Measurements from ENCODE around the gene OPN1MW3. TPM values are rescaled to one million over a fixed set of nuclear protein-coding genes. Genes with fewer than 3 reads are reported as not detected.
A peak's percentile ranks its signal among the peaks of the same experiment; 100 is the strongest.

OPN1MW3 gene
- total RNA-seq, 2 donors from 2014 or later, result not detected

DNA sequence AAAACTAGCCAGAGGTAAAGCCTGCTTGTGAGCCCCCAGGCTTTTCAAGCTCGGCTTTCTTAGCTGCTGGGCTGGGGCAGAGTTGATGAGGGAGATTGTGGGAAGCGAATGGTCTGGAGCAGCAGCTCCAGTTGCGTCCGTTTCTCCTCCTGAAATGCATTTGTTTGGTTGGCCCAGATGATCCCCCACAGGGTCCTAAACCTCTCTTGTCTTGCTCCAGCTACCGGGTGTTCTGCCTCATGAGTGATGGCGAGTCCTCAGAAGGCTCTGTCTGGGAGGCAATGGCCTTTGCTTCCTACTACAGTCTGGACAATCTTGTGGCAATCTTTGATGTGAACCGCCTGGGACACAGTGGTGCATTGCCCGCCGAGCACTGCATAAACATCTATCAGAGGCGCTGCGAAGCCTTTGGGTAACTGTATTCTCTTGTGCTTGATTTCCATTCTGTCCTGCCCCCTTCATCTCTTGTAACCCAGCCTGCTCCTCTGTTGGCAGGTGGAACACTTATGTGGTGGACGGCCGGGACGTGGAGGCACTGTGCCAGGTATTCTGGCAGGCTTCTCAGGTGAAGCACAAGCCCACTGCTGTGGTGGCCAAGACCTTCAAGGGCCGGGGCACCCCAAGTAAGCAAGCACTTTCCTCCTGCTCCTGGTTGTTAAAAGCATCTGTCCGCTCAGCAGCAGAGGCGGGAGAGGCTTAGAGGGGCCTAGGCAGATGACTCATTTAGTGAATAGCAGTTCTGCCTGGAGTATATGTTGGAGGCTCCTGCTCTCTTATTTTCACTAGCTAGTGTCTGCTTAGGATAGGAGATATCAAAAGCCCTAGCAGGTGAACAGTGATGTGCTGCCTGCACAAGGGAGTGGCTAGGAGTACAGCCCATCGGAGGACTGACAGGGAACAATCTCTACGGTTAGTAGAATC is 53.5 kb downstream of the OPN1MW3 start:
- no peak overlapping the region for H3K4me3 ChIP-seq
- H3K36me3 ChIP-seq, result no peaks in the 10 kb centered on the region
- H3K9me3 ChIP-seq, result no peaks in the 10 kb centered on the region
- no peak for ATAC-seq (ENCODE audit: insufficient number of reproducible peaks, low FRiP score, low read depth)
- no peaks in the 10 kb centered on the region for H3K4me1 ChIP-seq (ENCODE audit: control insufficient read depth in 1 of 2, low read depth in 2 of 2)
- no peak for DNase-seq (ENCODE audit: low spot score)
- TF ChIP-seq, protein P1, sequence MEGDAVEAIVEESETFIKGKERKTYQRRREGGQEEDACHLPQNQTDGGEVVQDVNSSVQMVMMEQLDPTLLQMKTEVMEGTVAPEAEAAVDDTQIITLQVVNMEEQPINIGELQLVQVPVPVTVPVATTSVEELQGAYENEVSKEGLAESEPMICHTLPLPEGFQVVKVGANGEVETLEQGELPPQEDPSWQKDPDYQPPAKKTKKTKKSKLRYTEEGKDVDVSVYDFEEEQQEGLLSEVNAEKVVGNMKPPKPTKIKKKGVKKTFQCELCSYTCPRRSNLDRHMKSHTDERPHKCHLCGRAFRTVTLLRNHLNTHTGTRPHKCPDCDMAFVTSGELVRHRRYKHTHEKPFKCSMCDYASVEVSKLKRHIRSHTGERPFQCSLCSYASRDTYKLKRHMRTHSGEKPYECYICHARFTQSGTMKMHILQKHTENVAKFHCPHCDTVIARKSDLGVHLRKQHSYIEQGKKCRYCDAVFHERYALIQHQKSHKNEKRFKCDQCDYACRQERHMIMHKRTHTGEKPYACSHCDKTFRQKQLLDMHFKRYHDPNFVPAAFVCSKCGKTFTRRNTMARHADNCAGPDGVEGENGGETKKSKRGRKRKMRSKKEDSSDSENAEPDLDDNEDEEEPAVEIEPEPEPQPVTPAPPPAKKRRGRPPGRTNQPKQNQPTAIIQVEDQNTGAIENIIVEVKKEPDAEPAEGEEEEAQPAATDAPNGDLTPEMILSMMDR (IDR thresholded peaks at IDR 0.05), result no peak
- no peaks in the 10 kb centered on the region for H3K27me3 ChIP-seq (replicated peaks; ENCODE audit: insufficient read depth)
- H3K27ac ChIP-seq, result no peak overlapping the region

DNA sequence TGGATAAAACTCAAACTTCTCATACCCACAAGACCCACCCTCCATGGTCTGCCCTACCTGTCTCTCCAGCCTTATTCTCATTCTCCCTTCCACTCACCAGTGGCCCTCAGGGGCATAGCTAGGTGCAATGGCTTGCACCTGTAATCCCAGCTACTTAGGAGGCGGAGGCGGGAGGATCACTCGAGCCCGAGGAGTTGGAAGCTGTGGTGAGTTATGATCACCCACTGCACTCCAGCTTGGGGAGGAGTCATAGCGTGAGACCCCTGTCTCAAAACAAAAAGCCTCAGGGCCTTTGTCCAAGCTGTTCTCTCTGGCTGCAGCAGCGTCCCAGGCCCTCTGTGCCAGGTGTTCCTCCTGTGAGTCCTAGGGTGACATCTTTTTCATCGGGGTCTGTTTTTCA is 54.7 kb downstream of the OPN1MW3 start:
- TF ChIP-seq, protein P1 (IDR thresholded peaks at IDR 0.05), result no peak
- H3K27ac ChIP-seq, result no peak overlapping the region
- H3K4me3 ChIP-seq, result no peak overlapping the region
- H3K9me3 ChIP-seq, result no peaks in the 10 kb centered on the region
- no peak for DNase-seq (ENCODE audit: low spot score)
- ATAC-seq (ENCODE audit: insufficient number of reproducible peaks, low FRiP score, low read depth), result no peak
- H3K27me3 ChIP-seq (replicated peaks; ENCODE audit: insufficient read depth), result no peaks in the 10 kb centered on the region
- H3K36me3 ChIP-seq, result no peaks in the 10 kb centered on the region
- H3K4me1 ChIP-seq (ENCODE audit: control insufficient read depth in 1 of 2, low read depth in 2 of 2), result no peaks in the 10 kb centered on the region

DNA sequence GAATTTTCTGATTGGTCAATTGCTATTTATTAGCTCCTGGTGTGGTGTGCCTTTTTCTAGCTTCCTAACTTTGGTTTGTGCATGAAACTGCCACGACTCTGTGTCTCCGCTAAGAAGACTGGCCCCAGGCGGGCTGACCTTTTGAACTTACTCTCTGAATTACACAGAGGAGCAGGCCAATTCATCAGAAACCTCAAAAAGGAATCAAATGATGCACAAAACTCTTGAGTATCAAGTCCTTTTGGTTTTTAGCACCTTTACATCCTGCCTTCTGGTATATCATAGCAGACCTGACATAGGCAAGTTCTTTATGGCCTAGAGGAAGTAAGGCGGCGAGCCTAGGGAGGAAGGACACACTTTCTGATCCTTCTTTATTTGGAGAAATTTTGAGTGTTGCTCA is 55.8 kb downstream of the OPN1MW3 start:
- Histone ChIP-seq H3K9me3 (no peaks in the 10 kb centered on the region), H3K27me3 (replicated peaks; ENCODE audit: insufficient read depth) (no peaks in the 10 kb centered on the region), H3K4me3 (no peak overlapping the region), H3K27ac (no peak overlapping the region), H3K36me3 (no peaks in the 10 kb centered on the region), H3K4me1 (ENCODE audit: control insufficient read depth in 1 of 2, low read depth in 2 of 2) (no peaks in the 10 kb centered on the region)
- ATAC-seq (ENCODE audit: insufficient number of reproducible peaks, low FRiP score, low read depth), result no peak
- TF ChIP-seq, protein P1 (IDR thresholded peaks at IDR 0.05), result no peak
- DNase-seq (ENCODE audit: low spot score), result no peak

DNA sequence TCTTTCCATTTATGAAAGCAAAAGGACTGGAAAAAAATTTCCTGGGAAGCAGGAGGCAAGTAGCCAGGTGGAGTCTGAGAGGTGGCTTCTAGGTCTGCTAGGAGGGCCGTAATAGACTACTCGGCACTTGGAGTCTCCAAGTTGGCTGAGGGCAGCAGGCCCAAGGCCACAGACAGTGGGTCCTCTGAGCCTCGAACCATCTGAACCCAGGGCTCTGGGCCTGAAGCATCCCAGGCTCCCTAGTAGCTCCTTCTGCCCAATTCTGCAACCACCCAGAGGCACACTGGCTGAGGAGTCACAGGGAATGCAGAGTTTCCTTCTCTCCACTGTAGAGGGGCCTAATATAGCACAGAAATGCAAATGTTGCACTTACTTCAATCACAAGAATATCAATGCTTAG is 58.0 kb downstream of the OPN1MW3 start:
- no peak overlapping the region for H3K4me3 ChIP-seq
- no peak for ATAC-seq (ENCODE audit: insufficient number of reproducible peaks, low FRiP score, low read depth)
- H3K36me3 ChIP-seq, result no peaks in the 10 kb centered on the region
- TF ChIP-seq, protein P1 (IDR thresholded peaks at IDR 0.05), result no peak
- no peak for DNase-seq (ENCODE audit: low spot score)
- no peaks in the 10 kb centered on the region for H3K27me3 ChIP-seq (replicated peaks; ENCODE audit: insufficient read depth)
- H3K27ac ChIP-seq, result no peak overlapping the region
- no peaks in the 10 kb centered on the region for H3K9me3 ChIP-seq
- H3K4me1 ChIP-seq (ENCODE audit: control insufficient read depth in 1 of 2, low read depth in 2 of 2), result no peaks in the 10 kb centered on the region

DNA sequence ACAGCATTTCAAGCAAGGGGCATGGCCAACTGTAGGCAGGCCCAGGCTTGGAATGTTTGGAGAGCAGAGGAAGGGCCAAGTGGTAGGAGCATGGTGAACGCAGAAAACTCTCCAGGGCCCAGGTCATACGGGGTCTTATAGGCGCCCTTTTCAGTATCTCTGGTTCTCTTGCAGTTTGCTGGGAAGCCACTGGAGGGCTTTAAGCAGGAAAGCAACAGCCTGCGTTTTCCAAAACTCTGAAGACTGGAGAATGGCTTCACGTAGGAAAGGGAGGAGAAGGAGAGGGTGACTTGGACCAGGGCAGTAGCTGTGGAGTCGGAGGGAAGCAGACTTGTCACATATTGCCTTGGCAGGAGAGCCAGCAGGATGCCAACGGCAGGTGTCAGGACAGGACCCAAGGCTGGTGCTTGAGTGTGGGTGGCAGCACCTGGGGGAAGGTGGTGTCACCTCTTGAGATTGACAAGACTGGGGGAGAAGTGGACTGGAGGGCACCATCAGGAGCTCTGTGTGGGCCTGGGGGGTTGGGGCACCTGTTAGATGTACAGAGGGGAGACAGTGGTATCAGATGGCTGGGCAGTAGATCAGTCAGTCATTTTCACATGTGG is 60.1 kb downstream of the OPN1MW3 start:
- no peaks in the 10 kb centered on the region for H3K4me1 ChIP-seq (ENCODE audit: control insufficient read depth in 1 of 2, low read depth in 2 of 2)
- DNase-seq (ENCODE audit: low spot score) (no peak), ATAC-seq (ENCODE audit: insufficient number of reproducible peaks, low FRiP score, low read depth) (no peak)
- H3K36me3 ChIP-seq, result no peaks in the 10 kb centered on the region
- H3K9me3 ChIP-seq, result no peaks in the 10 kb centered on the region
- H3K4me3 ChIP-seq, result no peak overlapping the region
- TF ChIP-seq, protein P1 (IDR thresholded peaks at IDR 0.05), result peak; percentile 38
- H3K27ac ChIP-seq, result no peak overlapping the region
- no peaks in the 10 kb centered on the region for H3K27me3 ChIP-seq (replicated peaks; ENCODE audit: insufficient read depth)

Data from thoracic aorta (tissue), 2 donors.